NCI-H1105 (cell line): ENCODE measurements around the gene LITAF.
"Not testable (repeated sequence)": the region's sequence is repeated elsewhere in the genome, so short reads cannot be mapped to it uniquely, and the experiment has no call there.

Source experiments
- DNase-seq: peaks from one replicate; lab custom pipeline; 2025; lab: John Stamatoyannopoulos, UW

The LITAF gene

GRCh38 chr16:11515540-11516430 lies 70.9 kb downstream of the LITAF start:
- DNase-seq = no peak

DNA sequence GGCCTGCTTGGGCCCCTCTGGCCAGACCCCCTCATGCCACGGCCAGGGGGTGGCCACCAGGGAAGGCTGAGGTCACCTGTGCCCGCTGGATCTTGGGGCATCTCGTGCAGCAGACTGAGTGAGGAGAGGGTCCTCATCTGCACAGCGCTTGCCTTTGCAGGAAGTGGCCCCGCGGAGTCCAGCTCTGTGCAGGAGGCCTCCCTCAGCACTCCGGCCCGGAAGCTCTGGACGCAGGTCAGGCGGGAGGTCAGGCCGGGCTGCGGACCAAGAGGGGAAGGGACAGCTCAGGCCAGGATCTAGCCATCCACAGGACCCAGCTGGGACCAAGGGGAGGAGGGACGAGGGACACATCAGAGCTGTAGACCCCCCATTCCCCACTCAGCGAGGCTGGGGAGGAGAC lies 72.4 kb downstream of the LITAF start:
- no peak for DNase-seq

- not testable (repeated sequence) for DNase-seq
These were observed 73.4 kb downstream of the LITAF start for GRCh38 chr16:11513366-11513765.

- no peak for DNase-seq
These were observed 74.9 kb downstream of the LITAF start for GRCh38 chr16:11511801-11512200.

GRCh38 chr16:11511328-11511727 lies 75.4 kb downstream of the LITAF start:
- no peak for DNase-seq

DNA sequence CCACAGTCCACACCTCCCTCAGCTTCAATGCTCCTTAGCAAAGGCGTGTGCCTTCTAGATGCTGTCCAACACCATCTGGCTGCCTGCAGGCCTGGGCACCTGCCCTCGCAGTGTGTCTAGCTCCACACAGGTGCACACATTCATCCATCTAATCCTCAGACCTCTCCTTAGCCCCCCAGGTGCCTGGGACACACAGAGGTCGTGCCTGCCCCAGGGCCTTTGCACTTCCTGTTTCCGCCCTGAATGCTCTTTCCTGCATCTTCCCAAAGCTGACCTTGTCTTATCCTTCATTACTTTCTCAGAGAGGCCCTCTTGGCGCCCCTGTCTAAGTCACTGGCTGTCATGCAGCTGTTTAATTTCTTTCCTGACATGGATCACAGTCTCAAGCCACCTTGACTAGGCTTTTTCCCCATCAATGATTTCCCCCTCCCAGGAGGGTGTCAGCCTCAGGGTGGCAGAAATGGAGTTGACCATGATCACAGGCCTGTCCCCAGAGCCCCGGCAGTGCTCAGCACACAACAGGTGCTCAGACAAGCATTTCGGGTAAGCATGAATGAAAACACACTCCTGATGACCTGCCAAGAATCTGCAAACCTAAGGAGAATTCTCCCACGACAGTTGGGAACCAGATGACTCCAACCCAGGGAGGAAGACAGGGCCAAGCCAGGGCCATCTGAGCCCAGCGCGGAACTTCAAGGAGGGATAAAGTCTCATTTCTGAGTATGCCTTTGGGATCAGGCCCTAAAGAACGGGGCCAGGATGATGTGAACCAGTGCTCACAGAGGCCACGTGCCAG lies 76.3 kb downstream of the LITAF start:
- no peak for DNase-seq

DNA sequence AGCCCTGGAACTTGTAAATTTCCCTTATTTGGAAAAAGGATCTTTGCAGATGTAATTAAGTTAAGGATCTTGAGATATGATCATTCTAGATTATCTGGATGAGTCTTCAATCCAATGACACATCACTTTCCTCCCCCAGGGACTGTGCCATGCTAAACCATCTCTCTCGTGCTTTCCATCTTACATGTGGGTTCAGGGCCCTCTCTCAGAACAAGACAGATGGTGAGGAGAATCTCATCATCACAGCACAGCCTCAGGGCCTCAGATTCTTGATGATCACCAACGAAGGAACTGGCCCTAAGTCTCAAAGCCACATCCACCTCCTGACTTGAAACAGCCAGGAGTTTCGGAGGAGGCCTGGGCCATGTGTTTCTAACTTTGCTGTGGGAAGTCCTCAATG lies 78.7 kb downstream of the LITAF start:
- DNase-seq = no peak

GRCh38 chr16:11507350-11507749 lies 79.4 kb downstream of the LITAF start:
- no peak for DNase-seq

DNA sequence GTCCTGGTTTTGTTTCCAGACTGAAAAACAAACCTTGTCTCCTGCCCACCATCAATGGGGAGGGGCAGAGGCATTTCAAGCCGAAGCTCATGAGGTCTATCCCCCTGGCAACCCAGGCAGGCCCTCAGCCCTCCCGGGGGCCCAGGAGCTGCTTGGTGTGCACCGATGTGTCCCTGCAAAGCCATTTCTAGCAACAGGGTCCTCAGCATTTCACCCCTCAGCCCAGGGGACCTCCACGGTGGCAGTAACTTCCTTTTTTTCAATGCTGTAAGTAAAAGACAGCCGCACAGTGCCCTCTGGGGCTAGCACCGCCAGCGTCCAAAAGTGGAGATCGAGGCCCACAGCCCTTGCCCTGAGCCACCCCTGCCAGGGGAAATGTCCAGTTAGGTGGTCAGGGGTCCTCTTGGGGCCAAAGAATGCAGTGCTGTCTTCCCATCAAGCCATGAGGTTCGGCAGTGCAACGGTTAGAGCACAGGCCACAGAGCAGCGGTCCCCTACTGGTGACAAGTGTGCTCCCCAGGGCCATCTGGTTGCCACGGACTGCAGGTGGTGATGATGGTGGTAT lies 79.9 kb downstream of the LITAF start:
- no peak for DNase-seq

GRCh38 chr16:11504261-11504660 lies 82.5 kb downstream of the LITAF start:
- not testable (repeated sequence) for DNase-seq

- no peak for DNase-seq
These were observed 83.2 kb downstream of the LITAF start for GRCh38 chr16:11503566-11503965.

GRCh38 chr16:11502239-11502638 lies 84.5 kb downstream of the LITAF start:
- DNase-seq = no peak

DNA sequence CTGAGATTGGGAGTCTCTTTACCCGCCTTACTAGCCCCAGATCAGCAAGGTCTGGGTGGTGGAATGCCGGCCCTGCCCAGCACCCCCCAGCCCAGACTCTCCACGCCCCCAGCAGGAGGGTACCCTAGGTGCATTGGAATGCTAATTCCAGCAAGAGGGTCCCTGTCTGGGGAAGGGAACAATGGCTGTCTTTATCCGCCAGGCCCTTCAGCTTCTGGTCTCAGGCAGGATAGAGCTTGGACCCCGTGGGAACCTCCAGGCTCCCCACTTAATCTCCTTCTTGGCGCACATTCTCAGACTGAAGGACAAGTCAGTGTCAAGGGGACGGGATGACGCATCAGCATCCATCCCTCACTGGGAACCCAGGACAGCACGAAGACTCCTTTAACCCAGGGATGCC lies 85.1 kb downstream of the LITAF start:
- DNase-seq = no peak

DNA sequence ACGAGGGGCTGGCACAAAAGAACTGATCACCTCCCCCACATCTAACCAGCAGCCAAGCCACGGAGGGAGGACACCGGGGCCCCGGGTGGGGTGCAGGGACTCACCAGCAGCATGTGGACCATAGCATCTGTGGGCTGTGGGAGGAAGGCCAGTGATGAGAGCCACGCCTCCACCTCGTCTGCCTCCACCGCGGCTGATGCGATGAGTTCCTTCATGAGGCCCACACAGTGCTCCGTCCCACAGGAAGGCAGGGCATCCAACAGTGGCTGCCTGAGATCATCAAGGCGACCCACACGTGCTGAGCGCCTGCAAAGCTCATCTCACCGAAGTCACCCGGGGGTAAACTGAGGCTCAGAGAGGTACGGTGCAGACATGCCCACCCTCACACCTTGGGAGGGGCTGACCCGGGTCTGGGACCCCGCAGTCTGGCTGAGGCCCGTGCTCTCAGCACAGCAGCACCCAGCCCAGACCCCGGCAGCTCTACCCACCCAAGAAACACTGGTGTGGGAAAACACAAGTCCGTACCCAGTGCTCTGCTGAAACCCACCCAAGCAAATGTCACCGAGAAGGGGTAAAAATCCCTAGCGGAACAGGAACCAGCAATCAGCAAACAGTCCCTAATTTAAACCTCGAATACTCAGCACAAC lies 85.9 kb downstream of the LITAF start:
- DNase-seq = no peak

DNA sequence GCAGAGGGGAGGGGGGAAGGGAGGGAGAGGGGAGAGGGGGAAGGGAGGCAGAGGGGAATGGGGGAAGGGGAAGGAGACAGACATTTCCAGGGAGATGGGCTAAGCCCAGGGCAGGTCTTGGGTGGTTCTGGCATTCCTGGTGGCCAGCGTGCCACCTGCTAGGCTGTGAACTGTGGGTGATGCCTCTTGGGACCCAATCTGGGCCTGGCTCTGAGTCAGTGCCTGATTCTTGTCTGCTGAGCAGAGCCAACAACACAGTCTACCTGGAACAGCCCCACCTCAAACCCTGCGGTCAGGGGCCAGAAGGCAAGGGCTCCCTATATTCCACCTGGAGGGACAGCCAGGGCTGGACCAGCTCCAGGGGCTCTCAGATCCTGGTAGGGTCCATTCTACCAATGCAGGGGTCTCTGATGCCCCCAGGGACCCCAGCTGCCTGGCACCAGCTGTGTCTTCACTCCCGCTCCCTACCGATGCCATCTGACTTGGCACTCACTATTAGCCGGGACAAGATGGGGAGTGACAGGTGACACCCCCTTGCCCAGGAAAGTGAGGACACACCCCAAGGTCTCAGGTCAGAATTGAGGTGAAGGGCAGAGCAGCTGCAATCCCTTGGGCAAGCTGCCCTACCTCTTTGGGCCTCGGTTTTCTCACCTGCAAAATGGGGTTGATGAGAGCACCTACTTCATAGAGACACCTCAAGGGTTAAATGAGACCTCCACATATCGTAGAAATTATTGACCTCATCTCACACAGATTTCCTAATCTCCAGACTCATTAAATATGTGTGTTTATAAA lies 87.2 kb downstream of the LITAF start:
- DNase-seq = no peak

DNA sequence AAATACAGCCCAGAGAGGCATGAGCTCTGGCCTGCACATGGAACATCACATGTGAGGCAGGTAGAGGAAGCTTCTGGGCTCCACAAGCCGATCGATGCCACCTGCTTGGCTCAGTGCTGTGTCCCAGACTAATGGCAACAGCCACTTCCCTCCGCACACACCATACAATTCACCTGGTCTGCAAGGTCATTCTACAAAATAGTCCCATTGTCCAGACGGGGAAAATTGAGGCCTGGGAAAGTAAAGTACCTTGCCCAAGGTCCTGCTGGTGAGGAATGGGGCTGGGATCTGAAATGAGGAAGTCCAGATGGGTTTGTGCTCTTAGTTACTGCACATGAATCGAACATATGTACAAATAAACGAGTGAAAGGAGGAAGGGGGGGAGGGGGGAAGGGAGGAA lies 88.0 kb downstream of the LITAF start:
- DNase-seq = no peak

DNA sequence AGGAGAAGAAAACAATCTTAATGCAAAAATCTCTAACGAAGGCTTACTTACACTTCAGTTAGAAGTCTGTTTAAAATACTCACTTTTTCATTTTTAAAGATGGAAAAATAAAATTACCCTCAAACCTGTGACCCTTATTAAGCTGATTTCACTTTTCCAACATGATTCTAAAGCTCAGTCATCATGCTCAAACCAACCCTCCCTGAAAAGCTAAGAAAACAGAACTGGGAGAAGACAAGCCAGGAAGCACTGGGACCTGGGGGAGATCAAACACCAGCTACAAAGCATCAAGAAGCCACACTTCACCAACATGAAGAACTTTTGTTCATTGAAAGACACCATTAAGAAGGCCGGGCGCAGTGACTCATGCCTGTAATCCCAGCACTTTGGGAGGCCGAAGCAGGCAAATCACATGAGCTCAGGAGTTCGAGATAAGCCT lies 88.8 kb downstream of the LITAF start:
- no peak for DNase-seq
